Gastrocnemius medialis (tissue), 4 donors: Measurements from ENCODE around the gene NUDT4. TPM values are rescaled to one million over a fixed set of nuclear protein-coding genes. Genes with fewer than 3 reads are reported as not detected.
"Not testable (repeated sequence)": the region's sequence is repeated elsewhere in the genome, so short reads cannot be mapped to it uniquely, and the experiment has no call there.

Experiments
- ATAC-seq, 2 donors: fragments of 150-250 bp; one replicate each; pipeline ENCODE4 v1.9.1; 2016
- DNase-seq, 2 donors: peaks; one replicate each; pipeline ENCODE4 v3.0.0-alpha.2; 2019
- H3K27ac ChIP-seq, 4 donors: fragments of 200-600 bp; sonication (generic); 1 replicate in 1 of 4; 2 replicates in 3 of 4; pipeline ENCODE4 v1.5.1; 2016 to 2018; ENCODE audit warnings: mild to moderate bottlenecking in 2 of 4, moderate library complexity in 1 of 4
- H3K27me3 ChIP-seq, 3 donors: fragments of 200-600 bp; sonication (generic) in 2 of 3; 1 replicate in 1 of 3; 2 replicates in 2 of 3; pipeline versions ENCODE4 v1.5.1 to v1.6.0; 2016 to 2019; ENCODE audit warnings: mild to moderate bottlenecking in 1 of 3, moderate library complexity in 1 of 3
- H3K36me3 ChIP-seq, 2 donors: fragments of 200-600 bp; sonication (generic) in 1 of 2; one replicate each; pipeline ENCODE4 v1.5.1; 2017 to 2018
- H3K4me1 ChIP-seq, 2 donors: fragments of 200-600 bp; sonication (generic) in 1 of 2; one replicate each; pipeline ENCODE4 v1.5.1; 2016 to 2017; ENCODE audit warnings: mild to moderate bottlenecking in 2 of 2
- H3K4me3 ChIP-seq, 4 donors: fragments of 200-600 bp; sonication (generic) in 3 of 4; 1 replicate in 1 of 4; 2 replicates in 3 of 4; pipeline ENCODE4 v1.5.1; 2016 to 2019; ENCODE audit warnings: mild to moderate bottlenecking in 2 of 4
- H3K9me3 ChIP-seq, 3 donors: fragments of 200-600 bp; sonication (generic) in 2 of 3; 1 replicate in 1 of 3; 2 replicates in 2 of 3; pipeline ENCODE4 v1.5.1; 2016 to 2019
- CTCF ChIP-seq, 5 experiments: fragments of 450-650 bp in 3 of 5; fragments of 200-600 bp in 2 of 5; sonication (generic) in 2 of 5; IDR thresholded peaks in 4 of 5; conservative IDR thresholded peaks in 1 of 5; 1 replicate in 4 of 5; 2 replicates in 1 of 5; pipeline ENCODE4 v1.5.1; 2016 to 2019; ENCODE audit warnings: antibody characterized with exemption in 5 of 5, mild to moderate bottlenecking in 3 of 5, moderate library complexity in 3 of 5
- POLR2A ChIP-seq, 2 donors: fragments of 450-650 bp; IDR thresholded peaks; one replicate each; pipeline ENCODE4 v1.6.1; 2017; ENCODE audit warnings: antibody characterized with exemption in 2 of 2, mild to moderate bottlenecking in 2 of 2, moderate library complexity in 2 of 2
- in situ Hi-C, 4 donors: fragments of 200-750 bp; cut with MboI; loops; one replicate each; pipeline versions ENCODE4 v1.15.0 to v1.8.0; 2017; ENCODE audit warnings: low sequenced_read_pairs in 4 of 4
- intact Hi-C: fragments of 100-400 bp; cut with DNase I; formaldehyde crosslinking; loops from one replicate; pipeline ENCODE4 v1.15.1; 2023; ENCODE audit warnings: low total_unique reads
- total RNA-seq, 4 donors: library from RNA; depleted of rRNA; stranded (reverse); fragments of >200 nt; gene quantifications; one replicate each; pipeline versions ENCODE4 v1.1.0 to v1.2.3, GENCODE V29; 2016

NUDT4 gene
- total RNA-seq, 4 donors from 2014 or later = 26.8 to 299 (median 51.1) TPM

- H3K27ac ChIP-seq = peak overlapping the region; percentile 4 to 54 (median 34)
- H3K27me3 ChIP-seq = no peaks in the 10 kb centered on the region
- no peaks in the 10 kb centered on the region for H3K9me3 ChIP-seq
- H3K36me3 ChIP-seq = peaks cover 0 to 58% of the 10 kb centered on the region in 2 donors
- in situ Hi-C loops = loop anchor here (5.0 to 10.0 kb wide), 4 partner anchors 373 to 613 kb away; no protein-coding TSS in a partner anchor
- intact Hi-C loops = no loop called here
- TF ChIP-seq POLR2A (IDR thresholded peaks at IDR 0.05) (no peak), CTCF (IDR thresholded peaks at IDR 0.05 in 4 of 5, conservative IDR thresholded peaks at IDR 0.05 in 1 of 5) (no peak)
- ATAC-seq = no peak
- DNase-seq = no peak
- H3K4me1 ChIP-seq = peaks cover 6 to 8% of the 10 kb centered on the region in 2 donors
- no peak overlapping the region for H3K4me3 ChIP-seq
These were observed 19.7 kb downstream of the NUDT4 start for GRCh38 chr12:93397412-93397811.

GRCh38 chr12:93399183-93399863 lies 21.6 kb downstream of the NUDT4 start:
- in situ Hi-C loops = loop anchor here (5.0 to 10.0 kb wide), 4 partner anchors 375 to 615 kb away; no protein-coding TSS in a partner anchor

GRCh38 chr12:93402333-93403311 lies 24.9 kb downstream of the NUDT4 start:
- TF ChIP-seq POLR2A (IDR thresholded peaks at IDR 0.05) (no peak), CTCF (IDR thresholded peaks at IDR 0.05 in 4 of 5, conservative IDR thresholded peaks at IDR 0.05 in 1 of 5) (no peak)
- ATAC-seq = no peak
- DNase-seq = no peak
- Histone ChIP-seq H3K36me3 (peaks cover 0 to 19% of the 10 kb centered on the region in 2 donors), H3K4me1 (peaks cover 12 to 21% of the 10 kb centered on the region in 2 donors), H3K27me3 (no peaks in the 10 kb centered on the region), H3K4me3 (no peak overlapping the region), H3K9me3 (no peaks in the 10 kb centered on the region), H3K27ac (peak overlapping the region in 2 of 4 donors; percentile 56 to 67)
- intact Hi-C loops = no loop called here
- in situ Hi-C loops = no loop called here

More at GRCh38 chr12:93399183-93399863, 21.6 kb downstream of the NUDT4 start:
- intact Hi-C loops, DNase-seq, H3K27me3 ChIP-seq, H3K9me3 ChIP-seq, H3K4me3 ChIP-seq, H3K27ac ChIP-seq: not testable (repeated sequence)
- peaks cover 11 to 12% of the 10 kb centered on the region in 2 donors for H3K4me1 ChIP-seq
- peaks cover 0 to 52% of the 10 kb centered on the region in 2 donors for H3K36me3 ChIP-seq
- ATAC-seq = peak; percentile 96 to 98

DNA sequence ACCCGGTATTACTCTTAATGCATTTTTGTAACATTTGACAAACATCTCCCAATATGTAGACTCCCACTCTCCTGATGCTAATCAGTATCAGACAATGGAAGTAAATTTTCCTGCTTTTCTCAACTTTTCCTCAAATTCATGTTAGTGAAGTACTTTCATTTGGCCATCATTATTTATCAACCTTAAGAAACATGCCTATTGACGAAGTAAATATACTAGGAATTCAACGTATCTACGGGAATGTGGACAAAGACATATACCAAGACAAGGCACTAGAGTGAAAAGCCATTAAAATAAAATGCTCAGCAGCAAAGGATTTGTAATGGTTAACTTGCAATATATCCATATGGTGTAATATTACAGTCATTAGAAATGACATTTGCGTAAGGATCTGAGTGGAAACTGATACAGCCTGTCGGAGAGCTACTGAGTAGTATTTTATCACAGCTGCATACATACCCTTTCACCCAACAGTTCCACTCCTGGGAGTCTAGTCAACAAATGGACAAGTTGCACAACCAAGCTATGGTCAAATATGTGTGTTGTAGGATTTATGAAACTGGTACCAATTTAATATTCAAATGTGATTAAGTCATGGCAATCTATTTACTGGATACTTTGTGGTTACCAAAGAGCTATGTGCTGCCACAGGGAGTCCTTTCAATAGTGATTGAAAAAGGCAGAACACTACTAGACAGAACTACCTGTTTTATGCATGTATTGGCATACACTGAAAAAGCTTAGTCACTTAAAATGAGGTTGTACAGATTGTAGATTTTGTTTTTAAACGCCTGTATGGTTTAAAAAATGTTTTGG lies 26.5 kb downstream of the NUDT4 start:
- no peak for TF ChIP-seq POLR2A (IDR thresholded peaks at IDR 0.05)
- TF ChIP-seq CTCF (IDR thresholded peaks at IDR 0.05 in 4 of 5, conservative IDR thresholded peaks at IDR 0.05 in 1 of 5) = no peak
- peaks cover 0 to 5% of the 10 kb centered on the region in 2 donors for H3K36me3 ChIP-seq
- ATAC-seq (peak; percentile 77 to 91), DNase-seq (no peak)
- H3K4me3 ChIP-seq = no peak overlapping the region
- H3K9me3 ChIP-seq = no peaks in the 10 kb centered on the region
- peak overlapping the region; percentile 56 to 67 (median 64) for H3K27ac ChIP-seq
- in situ Hi-C loops (no loop called here), intact Hi-C loops (no loop called here)
- H3K4me1 ChIP-seq = peaks cover 21 to 30% of the 10 kb centered on the region in 2 donors
- H3K27me3 ChIP-seq = no peaks in the 10 kb centered on the region
